ENCODE data around the gene LIMS2. TPM values are rescaled to one million over a fixed set of nuclear protein-coding genes. Genes with fewer than 3 reads are reported as not detected.

Gene LIMS2
- total and polyA plus RNA-seq, 12 donors = 148 to 687 (median 160) TPM

DNA sequence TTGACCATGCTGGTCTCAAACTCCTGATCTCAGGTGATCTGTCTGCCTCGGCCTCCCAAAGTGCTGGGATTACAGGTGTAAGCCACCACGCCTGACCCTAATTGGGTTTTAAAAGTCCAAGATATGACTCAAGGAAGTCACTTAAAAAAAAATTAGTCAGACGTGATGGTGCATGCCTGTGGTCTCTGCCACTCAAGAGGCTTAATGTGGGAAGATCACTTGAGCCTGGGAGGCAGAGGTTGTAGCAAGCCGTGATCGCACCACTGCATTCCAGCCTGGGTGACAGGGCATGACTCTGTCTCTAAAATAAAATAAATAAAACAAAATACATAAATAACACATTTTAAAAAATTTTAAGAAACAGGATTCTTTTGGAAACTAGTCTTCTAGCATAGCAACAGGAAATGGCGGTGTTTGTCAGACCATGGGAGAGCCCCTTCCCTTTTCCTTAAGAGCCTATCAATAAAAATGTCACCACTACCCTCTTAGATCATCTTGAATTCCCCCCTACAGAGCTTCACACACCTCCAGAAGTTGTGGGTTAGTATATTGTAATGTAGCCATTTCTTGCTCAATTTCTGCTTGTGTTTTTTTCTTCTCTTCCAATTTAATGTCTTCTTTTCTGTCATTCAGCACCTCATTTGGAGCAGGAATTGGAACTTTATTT is 46.1 kb upstream of the LIMS2 start:
- Histone ChIP-seq H3K36me3 (peaks cover 7 to 97% (median 43%) of the 10 kb centered on the region in 9 donors), H3K4me1 (peaks cover 0 to 35% (median 9%) of the 10 kb centered on the region in 9 donors), H3K27ac (peak overlapping the region in 7 of 10 donors; percentile 61 to 77 (median 72)), H3K27me3 (no peaks in the 10 kb centered on the region), H3K4me3 (no peak overlapping the region), H3K9me3 (no peaks in the 10 kb centered on the region)
- no peak for DNase-seq
- TF ChIP-seq, protein P1, sequence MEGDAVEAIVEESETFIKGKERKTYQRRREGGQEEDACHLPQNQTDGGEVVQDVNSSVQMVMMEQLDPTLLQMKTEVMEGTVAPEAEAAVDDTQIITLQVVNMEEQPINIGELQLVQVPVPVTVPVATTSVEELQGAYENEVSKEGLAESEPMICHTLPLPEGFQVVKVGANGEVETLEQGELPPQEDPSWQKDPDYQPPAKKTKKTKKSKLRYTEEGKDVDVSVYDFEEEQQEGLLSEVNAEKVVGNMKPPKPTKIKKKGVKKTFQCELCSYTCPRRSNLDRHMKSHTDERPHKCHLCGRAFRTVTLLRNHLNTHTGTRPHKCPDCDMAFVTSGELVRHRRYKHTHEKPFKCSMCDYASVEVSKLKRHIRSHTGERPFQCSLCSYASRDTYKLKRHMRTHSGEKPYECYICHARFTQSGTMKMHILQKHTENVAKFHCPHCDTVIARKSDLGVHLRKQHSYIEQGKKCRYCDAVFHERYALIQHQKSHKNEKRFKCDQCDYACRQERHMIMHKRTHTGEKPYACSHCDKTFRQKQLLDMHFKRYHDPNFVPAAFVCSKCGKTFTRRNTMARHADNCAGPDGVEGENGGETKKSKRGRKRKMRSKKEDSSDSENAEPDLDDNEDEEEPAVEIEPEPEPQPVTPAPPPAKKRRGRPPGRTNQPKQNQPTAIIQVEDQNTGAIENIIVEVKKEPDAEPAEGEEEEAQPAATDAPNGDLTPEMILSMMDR (IDR thresholded peaks at IDR 0.05) = no peak
- ATAC-seq = no peak
- 88 to 90% methylated on average over 6 of the region's 6 CpGs for WGBS, 2 donors
- intact Hi-C loops (cut with DNase I) = no loop called here

DNA sequence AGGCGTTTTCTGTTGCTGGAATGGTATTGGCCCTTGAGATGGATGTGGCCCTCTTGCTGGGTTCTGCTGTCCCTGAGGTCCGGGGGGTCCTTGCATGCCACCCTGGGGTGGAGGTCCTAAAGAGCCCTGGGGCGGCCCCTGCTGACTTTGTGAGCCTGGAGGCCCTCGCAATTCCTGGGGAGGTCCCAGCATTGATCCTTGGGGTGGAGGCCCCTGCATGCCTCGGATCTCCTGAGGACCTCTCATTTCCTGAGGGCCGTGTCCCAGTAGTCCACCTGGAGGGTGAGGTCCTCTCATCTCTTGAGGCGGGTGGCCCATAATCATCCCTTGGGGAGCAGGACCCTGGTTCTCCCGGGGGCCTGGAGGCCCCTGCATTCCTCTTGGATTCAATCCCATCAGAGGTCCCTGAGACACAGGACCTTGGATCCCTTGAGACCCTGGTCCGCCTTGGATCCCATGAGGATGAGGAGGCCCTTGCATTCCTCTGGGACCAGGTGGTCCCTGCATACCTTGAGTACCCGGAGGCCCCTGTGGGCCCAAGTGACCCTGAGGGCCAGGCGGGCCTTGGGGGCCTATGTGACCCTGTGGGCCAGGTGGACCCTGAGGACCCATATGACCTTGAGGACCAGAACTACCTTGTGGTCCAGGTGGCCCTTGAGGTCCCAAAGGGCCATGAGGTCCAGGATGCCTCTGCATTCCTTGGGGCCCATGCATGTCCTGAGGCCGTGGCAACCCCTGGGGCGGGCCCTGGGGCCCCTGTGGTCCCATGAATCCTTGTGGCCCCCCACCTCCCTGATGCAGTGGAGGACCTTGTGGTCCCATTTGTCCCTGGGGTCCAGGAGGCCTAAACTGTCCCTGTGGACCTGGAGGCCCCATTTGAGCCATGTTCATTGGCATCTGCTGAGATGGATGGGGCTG is 44.2 kb upstream of the LIMS2 start:
- no peak overlapping the region for H3K4me3 ChIP-seq
- H3K9me3 ChIP-seq = no peaks in the 10 kb centered on the region
- no peaks in the 10 kb centered on the region for H3K27me3 ChIP-seq
- 96 to 98% methylated on average over 13 of the region's 13 CpGs for WGBS, 2 donors
- H3K4me1 ChIP-seq = peaks cover 0 to 26% (median 9%) of the 10 kb centered on the region in 9 donors
- ATAC-seq (peak in 2 of 8 donors; percentile 15 to 36), DNase-seq (no peak)
- intact Hi-C loops (cut with DNase I) = no loop called here
- TF ChIP-seq, protein P1 (IDR thresholded peaks at IDR 0.05) = no peak
- H3K27ac ChIP-seq = peak overlapping the region in 1 of 10 donors; percentile 38
- peaks cover 7 to 98% (median 43%) of the 10 kb centered on the region in 9 donors for H3K36me3 ChIP-seq

DNA sequence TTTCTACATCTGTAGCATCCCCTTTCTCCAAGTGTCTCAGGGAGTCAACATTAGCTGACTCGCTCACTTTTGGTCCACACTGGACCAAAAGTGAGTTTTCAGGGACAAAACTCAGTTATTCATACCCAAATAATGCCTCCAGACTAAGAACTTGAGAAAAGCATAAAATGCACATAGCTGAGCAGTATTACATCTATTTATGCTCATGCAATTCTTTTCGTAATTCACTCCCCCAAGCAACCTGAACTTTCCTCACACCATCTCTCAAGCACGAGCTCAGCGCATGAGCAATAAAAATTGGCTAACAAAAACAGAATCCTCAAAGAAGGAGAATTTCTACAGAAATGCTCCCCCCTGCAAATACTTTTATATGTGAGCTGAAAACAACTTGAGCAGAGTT is 42.9 kb upstream of the LIMS2 start:
- Histone ChIP-seq H3K36me3 (peaks cover 7 to 99% (median 43%) of the 10 kb centered on the region in 9 donors), H3K27ac (peak overlapping the region in 2 of 10 donors; percentile 0 to 24), H3K4me3 (no peak overlapping the region), H3K9me3 (no peaks in the 10 kb centered on the region), H3K4me1 (peaks cover 0 to 23% (median 9%) of the 10 kb centered on the region in 9 donors), H3K27me3 (no peaks in the 10 kb centered on the region)
- TF ChIP-seq, protein P1 (IDR thresholded peaks at IDR 0.05) = no peak
- ATAC-seq (no peak), DNase-seq (no peak)
- 98 to 100% methylated on average over 4 of the region's 4 CpGs for WGBS, 2 donors
- intact Hi-C loops (cut with DNase I) = no loop called here

DNA sequence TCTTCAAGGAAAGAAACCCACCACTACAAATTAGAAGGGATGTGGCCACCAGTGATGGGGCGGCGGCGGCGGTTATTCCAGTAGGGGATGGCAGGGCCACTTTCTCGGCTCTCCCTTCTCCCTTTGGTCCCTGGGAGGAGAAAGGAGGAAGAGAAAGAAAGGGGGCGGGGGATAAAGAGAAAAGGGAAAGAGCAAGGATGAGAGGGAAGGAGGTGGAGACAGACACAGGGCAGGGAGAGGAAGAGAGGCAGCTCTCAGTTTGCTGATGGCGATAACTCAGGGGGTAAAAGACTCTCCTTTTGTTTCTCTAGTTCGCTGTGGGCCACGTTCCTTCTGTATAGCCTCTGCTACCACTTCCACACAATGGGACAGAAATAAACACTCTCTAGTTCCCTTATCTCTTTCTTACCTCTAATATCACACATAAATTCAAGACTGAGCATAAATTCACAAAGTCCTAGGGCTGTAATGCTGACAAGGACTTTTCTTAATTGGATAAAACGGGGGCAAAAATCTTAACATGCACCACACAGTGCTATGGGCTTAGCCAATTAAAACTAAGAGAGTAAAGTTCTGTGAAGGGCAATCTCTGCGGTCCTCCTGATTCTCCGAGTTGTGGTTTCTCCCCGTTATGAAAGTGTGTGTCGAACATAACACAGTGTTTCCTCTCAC is 40.6 kb upstream of the LIMS2 start:
- Histone ChIP-seq H3K4me1 (peaks cover 0 to 13% (median 0%) of the 10 kb centered on the region in 9 donors), H3K4me3 (no peak overlapping the region), H3K27ac (no peak overlapping the region), H3K9me3 (no peaks in the 10 kb centered on the region), H3K27me3 (no peaks in the 10 kb centered on the region), H3K36me3 (peaks cover 7 to 97% (median 34%) of the 10 kb centered on the region in 9 donors)
- DNase-seq (no peak), ATAC-seq (no peak)
- intact Hi-C loops (cut with DNase I) = no loop called here
- 85 to 91% methylated on average over 13 to 14 of the region's 14 CpGs for WGBS, 2 donors
- TF ChIP-seq, protein P1 (IDR thresholded peaks at IDR 0.05) = no peak

All from heart right ventricle (tissue), 16 donors.